Measurements from ENCODE around the gene HNRNPA2B1.
A peak's percentile ranks its signal among the peaks of the same experiment; 100 is the strongest.
"Not testable (repeated sequence)": the region's sequence is repeated elsewhere in the genome, so short reads cannot be mapped to it uniquely, and the experiment has no call there.

HNRNPA2B1 gene

GRCh38 chr7:26160896-26161295 is 39.6 kb downstream of the HNRNPA2B1 start:
- DNase-seq: no peak

- DNase-seq: no peak
Observed at GRCh38 chr7:26159243-26159642, 41.3 kb downstream of the HNRNPA2B1 start.

- no peak for DNase-seq
Observed at GRCh38 chr7:26157520-26158105, 42.9 kb downstream of the HNRNPA2B1 start.

- peak; percentile 32 for DNase-seq
Observed at GRCh38 chr7:26156451-26157420, 43.8 kb downstream of the HNRNPA2B1 start.

GRCh38 chr7:26155531-26156375 is 44.8 kb downstream of the HNRNPA2B1 start:
- DNase-seq: no peak

- no peak for DNase-seq
Observed at GRCh38 chr7:26153823-26154783, 46.4 kb downstream of the HNRNPA2B1 start.

- no peak for DNase-seq
Observed at GRCh38 chr7:26153241-26153822, 47.2 kb downstream of the HNRNPA2B1 start.

- DNase-seq: not testable (repeated sequence)
Observed at GRCh38 chr7:26152782-26153240, 47.7 kb downstream of the HNRNPA2B1 start.

GRCh38 chr7:26151953-26152781 is 48.4 kb downstream of the HNRNPA2B1 start, which contains the start of gene NFE2L3:
Gene NFE2L3, plus strand, starts transcription at chr7:26152198. Its CDS starts 301 bp downstream, at chr7:26152499.
- DNase-seq: peak; percentile 74

GRCh38 chr7:26151650-26151952 is 48.9 kb downstream of the HNRNPA2B1 start:
- DNase-seq: no peak

GRCh38 chr7:26151096-26151495 is 49.5 kb downstream of the HNRNPA2B1 start:
- DNase-seq: no peak

GRCh38 chr7:26149391-26149977 is 51.1 kb downstream of the HNRNPA2B1 start:
- DNase-seq: no peak

- DNase-seq: not testable (repeated sequence)
Observed at GRCh38 chr7:26148307-26148700, 52.2 kb downstream of the HNRNPA2B1 start.

GRCh38 chr7:26147646-26148306 is 52.8 kb downstream of the HNRNPA2B1 start:
- not testable (repeated sequence) for DNase-seq

GRCh38 chr7:26147030-26147429 is 53.5 kb downstream of the HNRNPA2B1 start:
- DNase-seq: no peak

- no peak for DNase-seq
Observed at GRCh38 chr7:26145238-26145637, 55.3 kb downstream of the HNRNPA2B1 start.

- DNase-seq: no peak
Observed at GRCh38 chr7:26144184-26145080, 56.1 kb downstream of the HNRNPA2B1 start.

- DNase-seq: no peak
Observed at GRCh38 chr7:26143298-26144048, 57.1 kb downstream of the HNRNPA2B1 start.
